ENCODE measurements around the gene CCDC91. TPM values are rescaled to one million over a fixed set of nuclear protein-coding genes. Genes with fewer than 3 reads are reported as not detected.

CCDC91 gene
- total RNA-seq, 1 donor from 2014 or later, result 50.4 TPM

- no peak for DNase-seq
- no peak for ATAC-seq (ENCODE audit: poor library complexity)
Measured at GRCh38 chr12:28222081-28222700, 31.9 kb downstream of the CCDC91 start.

GRCh38 chr12:28223025-28223554, 32.8 kb downstream of the CCDC91 start:
- ATAC-seq (ENCODE audit: poor library complexity), result no peak
- no peak for DNase-seq
- intact Hi-C loops (cut with DNase I), result no loop called here

More at GRCh38 chr12:28222081-28222700, 31.9 kb downstream of the CCDC91 start:
- intact Hi-C loops (cut with DNase I), result no loop called here

- intact Hi-C loops (cut with DNase I), result no loop called here
- no peak for ATAC-seq (ENCODE audit: poor library complexity)
- no peak for DNase-seq
Measured at GRCh38 chr12:28223858-28224257, 33.6 kb downstream of the CCDC91 start.

GRCh38 chr12:28226705-28227104, 36.4 kb downstream of the CCDC91 start:
- intact Hi-C loops (cut with DNase I), result no loop called here
- no peak for DNase-seq
- no peak for ATAC-seq (ENCODE audit: poor library complexity)

- no peak for ATAC-seq (ENCODE audit: poor library complexity)
- intact Hi-C loops (cut with DNase I), result no loop called here
- DNase-seq, result no peak
Measured at GRCh38 chr12:28227251-28227650, 37.0 kb downstream of the CCDC91 start.

GRCh38 chr12:28231248-28231647, 41.0 kb downstream of the CCDC91 start:
- intact Hi-C loops (cut with DNase I), result no loop called here

GRCh38 chr12:28232211-28232928, 42.1 kb downstream of the CCDC91 start:
- ATAC-seq (ENCODE audit: poor library complexity) (no peak), DNase-seq (no peak)
- intact Hi-C loops (cut with DNase I), result no loop called here

More at GRCh38 chr12:28231248-28231647, 41.0 kb downstream of the CCDC91 start:
- no peak for ATAC-seq (ENCODE audit: poor library complexity)
- DNase-seq, result no peak

GRCh38 chr12:28234444-28234843, 44.2 kb downstream of the CCDC91 start:
- intact Hi-C loops (cut with DNase I), result no loop called here
- DNase-seq (no peak), ATAC-seq (ENCODE audit: poor library complexity) (no peak)

GRCh38 chr12:28235015-28235414, 44.8 kb downstream of the CCDC91 start:
- ATAC-seq (ENCODE audit: poor library complexity) (no peak), DNase-seq (no peak)
- intact Hi-C loops (cut with DNase I), result no loop called here

- ATAC-seq (ENCODE audit: poor library complexity), result no peak
- no peak for DNase-seq
- intact Hi-C loops (cut with DNase I), result no loop called here
Measured at GRCh38 chr12:28235985-28236384, 45.7 kb downstream of the CCDC91 start.

GRCh38 chr12:28237423-28237822, 47.2 kb downstream of the CCDC91 start:
- DNase-seq (no peak), ATAC-seq (ENCODE audit: poor library complexity) (no peak)
- intact Hi-C loops (cut with DNase I), result no loop called here

- no peak for DNase-seq
- intact Hi-C loops (cut with DNase I), result no loop called here
- no peak for ATAC-seq (ENCODE audit: poor library complexity)
Measured at GRCh38 chr12:28239918-28240317, 49.7 kb downstream of the CCDC91 start.

GRCh38 chr12:28240853-28241252, 50.6 kb downstream of the CCDC91 start:
- intact Hi-C loops (cut with DNase I), result no loop called here
- ATAC-seq (ENCODE audit: poor library complexity) (no peak), DNase-seq (no peak)

- ATAC-seq (ENCODE audit: poor library complexity) (no peak), DNase-seq (no peak)
- intact Hi-C loops (cut with DNase I), result no loop called here
Measured at GRCh38 chr12:28242129-28242495, 51.9 kb downstream of the CCDC91 start.

- ATAC-seq (ENCODE audit: poor library complexity) (no peak), DNase-seq (no peak)
- intact Hi-C loops (cut with DNase I), result no loop called here
Measured at GRCh38 chr12:28242496-28243309, 52.4 kb downstream of the CCDC91 start.

GRCh38 chr12:28243310-28243633, 53.0 kb downstream of the CCDC91 start:
- no peak for ATAC-seq (ENCODE audit: poor library complexity)
- DNase-seq, result no peak
- intact Hi-C loops (cut with DNase I), result no loop called here

- ATAC-seq (ENCODE audit: poor library complexity) (no peak), DNase-seq (no peak)
- intact Hi-C loops (cut with DNase I), result no loop called here
Measured at GRCh38 chr12:28247806-28248205, 57.5 kb downstream of the CCDC91 start.

GRCh38 chr12:28248555-28249145, 58.4 kb downstream of the CCDC91 start:
- no peak for DNase-seq
- no peak for ATAC-seq (ENCODE audit: poor library complexity)
- intact Hi-C loops (cut with DNase I), result no loop called here

- DNase-seq, result no peak
- ATAC-seq (ENCODE audit: poor library complexity), result no peak
- intact Hi-C loops (cut with DNase I), result no loop called here
Measured at GRCh38 chr12:28253161-28253641, 62.9 kb downstream of the CCDC91 start.
